HG03196 (cell line): ENCODE measurements around the gene RNU5B-1.

Source experiments
- ATAC-seq: cut with Tn5 transposase; IDR thresholded peaks from one replicate; pipeline ENCODE4 v1.9.1; 2021; ENCODE audit not compliant: unreplicated experiment

The RNU5B-1 gene

DNA sequence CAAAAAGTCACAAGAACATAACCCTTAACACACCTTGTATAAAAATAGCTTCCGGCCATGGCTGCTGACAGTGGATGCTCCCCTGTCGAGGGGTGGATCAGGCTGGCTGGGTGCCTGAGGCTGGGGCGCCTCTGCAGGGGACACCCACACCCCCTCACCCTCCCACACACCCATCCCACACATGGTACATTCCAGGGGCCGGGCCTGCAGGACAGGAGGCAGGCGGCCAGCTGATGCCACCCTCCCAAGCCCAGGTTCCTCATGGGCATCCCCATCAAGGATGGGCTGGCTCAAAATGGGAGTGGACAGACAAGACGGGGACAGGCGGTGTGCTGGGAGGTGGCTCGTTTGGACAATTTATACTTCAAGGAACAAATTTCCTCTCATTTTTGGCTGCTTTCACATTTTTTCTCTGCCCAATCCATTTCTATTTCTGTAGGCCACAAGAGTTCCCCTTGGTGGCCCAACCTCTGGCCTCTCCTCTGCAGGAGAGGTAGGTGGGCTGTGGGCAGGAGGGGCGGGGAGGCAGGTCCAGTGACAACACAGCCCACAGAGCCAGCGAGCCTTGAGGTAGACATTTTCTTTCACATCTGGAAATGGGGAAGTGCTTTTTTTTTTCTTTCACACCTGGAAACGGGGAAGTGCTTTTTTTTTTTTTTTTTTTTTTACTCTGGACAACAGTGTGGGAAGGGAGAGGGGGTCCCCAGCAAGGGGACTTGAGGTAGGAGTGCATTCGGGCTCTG is 23.3 kb downstream of the RNU5B-1 start:
- ATAC-seq: no peak

DNA sequence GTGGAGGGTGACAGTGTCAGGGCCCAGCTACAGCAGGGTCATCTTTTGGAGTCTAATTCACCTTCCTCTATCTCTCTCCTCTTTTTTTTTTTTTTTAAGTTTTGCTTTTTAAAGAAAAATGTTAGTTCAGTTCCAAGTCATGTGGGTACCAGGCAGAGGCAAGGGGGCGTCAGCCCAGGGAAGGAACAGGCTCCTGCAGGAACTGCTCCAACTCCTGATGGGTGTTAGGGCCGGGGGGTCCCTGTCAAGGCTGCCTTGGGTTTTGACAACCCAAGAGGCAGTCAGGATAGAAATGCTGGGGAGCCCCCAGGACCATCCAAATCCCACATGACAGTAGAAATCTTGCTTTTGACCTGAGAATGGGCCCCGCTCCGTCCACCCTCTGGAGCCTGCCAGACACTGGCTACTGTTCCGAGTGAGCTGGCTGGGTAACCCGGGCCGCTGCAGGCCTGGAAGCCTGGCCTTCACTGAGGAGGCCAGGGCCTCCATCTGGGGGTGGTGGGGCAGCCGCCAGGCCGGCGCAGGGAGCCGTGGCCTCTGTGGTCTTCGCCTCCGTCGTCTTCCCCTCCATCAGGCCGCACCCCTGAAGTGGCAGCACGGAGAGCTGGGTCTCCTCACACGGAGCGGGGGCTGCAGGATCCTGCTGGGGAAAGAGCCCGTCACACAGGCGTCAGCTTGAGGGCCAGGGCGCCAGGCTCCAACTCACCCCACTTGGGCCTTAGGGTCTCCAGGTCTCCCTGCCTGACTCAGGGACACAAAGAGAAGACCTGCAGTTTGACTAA is 24.2 kb downstream of the RNU5B-1 start:
- ATAC-seq: no peak

GRCh38 chr15:65329288-65329983 is 25.0 kb downstream of the RNU5B-1 start:
- ATAC-seq: no peak

DNA sequence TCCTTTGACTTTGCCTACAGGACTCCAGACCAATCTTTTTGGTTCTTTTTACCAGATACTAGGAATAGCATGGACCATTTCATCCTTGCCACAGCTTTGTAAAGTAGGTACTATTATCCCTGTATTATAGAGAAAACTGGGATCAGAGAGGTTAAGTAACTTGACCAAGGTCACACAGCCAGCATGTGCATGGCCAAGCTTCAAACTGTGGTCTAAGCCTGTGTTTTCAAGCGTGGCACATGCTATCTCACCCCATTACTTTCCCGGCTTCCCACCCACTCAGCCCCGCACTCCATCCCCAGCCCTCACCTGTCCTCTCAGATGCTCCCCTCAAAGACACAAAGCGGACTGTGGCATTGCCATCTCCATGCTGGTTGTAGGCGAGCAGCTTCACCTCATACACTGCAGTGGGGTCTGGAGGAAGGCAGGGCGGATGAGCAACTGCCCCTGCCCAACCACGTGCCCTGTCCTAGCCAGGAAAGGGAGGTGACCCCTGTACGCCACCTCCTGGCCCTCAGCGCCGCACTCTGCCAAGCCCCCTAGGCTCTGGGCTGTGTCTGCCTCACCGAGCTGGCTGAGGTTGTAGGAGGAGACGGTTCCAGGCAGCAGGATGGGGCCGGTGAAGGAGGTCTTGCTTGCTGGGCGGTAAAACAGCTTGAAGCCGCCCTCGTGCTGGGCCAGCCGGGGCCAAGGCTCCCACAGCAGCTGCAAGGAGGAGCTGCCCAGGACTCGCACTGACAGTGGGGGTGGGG is 25.7 kb downstream of the RNU5B-1 start:
- no peak for ATAC-seq

GRCh38 chr15:65330934-65331645 is 26.6 kb downstream of the RNU5B-1 start:
- ATAC-seq: no peak

GRCh38 chr15:65331811-65332210 is 27.3 kb downstream of the RNU5B-1 start:
- ATAC-seq: no peak

DNA sequence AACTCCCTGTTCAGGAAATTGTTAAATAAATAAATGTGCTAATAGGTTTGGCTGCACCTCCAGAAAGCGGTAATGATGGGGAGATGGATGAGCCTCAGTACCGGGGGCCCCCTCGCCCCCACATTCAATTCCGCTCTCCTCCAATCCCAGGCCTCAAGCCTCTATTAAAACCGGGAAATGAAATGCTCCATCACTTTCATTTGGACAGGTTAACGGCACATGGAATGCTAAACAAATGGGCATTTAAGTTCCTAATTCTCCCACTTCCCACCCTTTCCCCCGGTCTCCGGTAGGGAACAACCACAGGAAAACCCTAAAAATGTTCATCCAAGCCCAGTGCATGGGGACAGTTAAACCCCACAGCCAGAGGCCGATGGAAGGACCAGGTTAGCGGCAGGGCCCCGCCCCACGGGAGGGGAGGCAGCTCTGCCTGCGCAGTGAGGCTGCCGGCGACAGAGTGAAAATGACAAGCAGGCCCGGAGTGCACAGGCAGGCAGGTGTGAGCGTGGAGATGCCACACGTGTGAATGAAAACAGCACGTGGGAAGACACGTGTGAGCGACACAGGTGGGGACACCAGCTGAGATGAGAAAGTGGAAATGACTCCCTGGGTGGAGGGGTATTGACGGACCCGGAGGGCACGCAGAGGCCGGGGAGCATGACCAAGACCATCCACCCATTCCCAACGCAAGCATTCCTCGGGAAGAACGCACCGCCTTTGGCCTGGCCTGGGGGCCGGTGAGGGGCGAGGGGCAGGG is 28.1 kb downstream of the RNU5B-1 start:
- no peak for ATAC-seq

- no peak for ATAC-seq
Observed at GRCh38 chr15:65333148-65333820, 28.8 kb downstream of the RNU5B-1 start.

DNA sequence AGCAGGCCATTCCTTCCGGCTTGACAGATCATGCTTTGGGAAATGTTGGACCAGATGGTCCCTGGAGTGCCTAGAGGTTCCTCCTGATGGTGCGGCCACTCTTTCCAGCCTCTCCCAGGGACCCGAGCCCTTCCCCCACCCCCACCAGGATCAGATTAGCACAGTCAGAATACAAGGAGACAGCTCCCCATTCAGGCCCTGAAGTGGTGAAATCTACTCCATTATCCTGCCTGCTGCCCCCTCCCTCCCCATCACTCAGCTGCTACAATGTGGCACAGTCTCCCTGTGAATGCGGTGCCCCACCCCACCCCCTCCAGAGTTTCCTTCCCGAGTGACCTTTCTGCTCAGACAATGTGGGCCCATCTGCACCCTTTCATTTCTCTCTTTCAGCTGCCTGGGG is 29.4 kb downstream of the RNU5B-1 start:
- no peak for ATAC-seq

DNA sequence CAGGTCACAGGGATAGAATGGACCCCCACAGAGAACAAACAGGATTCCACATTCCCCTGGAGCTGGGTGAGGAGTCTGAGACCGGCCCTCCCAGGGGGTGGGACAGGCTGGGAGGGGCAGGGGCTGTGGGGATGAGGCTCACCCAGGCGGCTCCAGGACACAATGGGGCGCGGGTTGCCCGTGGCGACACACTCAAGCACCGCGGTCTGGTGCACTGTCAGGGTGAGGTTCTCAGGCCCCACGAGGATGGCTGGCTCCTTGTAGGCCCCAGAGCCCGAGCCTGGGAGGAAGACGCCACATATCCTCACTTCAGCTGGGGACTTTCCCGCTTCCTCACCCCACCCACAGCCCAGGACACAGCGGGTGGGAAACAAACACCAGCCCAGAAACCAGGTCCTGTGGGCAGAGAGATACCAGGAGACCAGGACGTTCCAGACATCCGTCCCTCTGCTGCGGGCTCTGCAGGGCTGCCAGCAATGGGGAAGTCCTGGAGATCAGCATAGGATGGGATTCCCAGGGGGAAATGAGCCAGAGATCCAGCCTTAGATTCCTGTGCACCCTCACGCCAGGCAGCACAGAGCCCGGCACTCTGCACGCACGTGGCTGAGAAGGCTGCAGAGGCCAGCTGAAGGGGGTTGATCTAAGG is 30.2 kb downstream of the RNU5B-1 start:
- no peak for ATAC-seq

- ATAC-seq: no peak
Observed at GRCh38 chr15:65335278-65336055, 31.0 kb downstream of the RNU5B-1 start.

GRCh38 chr15:65336493-65337435 is 32.3 kb downstream of the RNU5B-1 start:
- ATAC-seq: no peak

DNA sequence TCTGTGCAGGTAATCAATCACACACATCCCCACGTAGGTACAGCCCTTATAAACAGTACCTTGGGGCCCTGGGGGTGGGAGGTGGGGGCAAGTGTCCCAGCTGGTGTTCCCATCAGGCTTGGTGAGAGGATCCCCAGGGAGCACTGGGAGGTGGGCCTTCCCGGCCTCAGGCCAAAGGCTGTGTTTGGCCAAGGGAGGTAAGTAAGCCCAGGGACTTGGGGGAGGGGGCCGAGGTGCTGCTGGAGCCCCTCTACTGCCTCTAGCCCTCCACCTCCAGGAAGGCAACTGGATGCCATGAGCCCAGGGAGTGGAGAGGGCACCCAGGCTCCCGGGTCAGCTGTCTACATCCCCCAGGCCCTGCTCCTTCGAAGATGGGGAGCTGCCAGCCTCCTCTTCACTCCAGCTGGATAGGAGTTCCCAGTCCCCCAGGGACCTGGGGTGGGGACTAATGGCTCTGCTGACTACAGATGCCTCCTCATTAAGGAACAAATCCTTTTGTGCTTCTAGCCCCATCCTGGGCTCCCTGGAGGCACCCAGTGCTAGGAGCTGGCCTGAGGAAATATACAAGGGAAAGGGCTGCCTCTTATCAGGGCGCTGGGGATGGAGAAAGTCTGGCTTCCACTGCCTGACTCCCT is 33.1 kb downstream of the RNU5B-1 start:
- no peak for ATAC-seq

- no peak for ATAC-seq
Observed at GRCh38 chr15:65338366-65338765, 33.9 kb downstream of the RNU5B-1 start.

DNA sequence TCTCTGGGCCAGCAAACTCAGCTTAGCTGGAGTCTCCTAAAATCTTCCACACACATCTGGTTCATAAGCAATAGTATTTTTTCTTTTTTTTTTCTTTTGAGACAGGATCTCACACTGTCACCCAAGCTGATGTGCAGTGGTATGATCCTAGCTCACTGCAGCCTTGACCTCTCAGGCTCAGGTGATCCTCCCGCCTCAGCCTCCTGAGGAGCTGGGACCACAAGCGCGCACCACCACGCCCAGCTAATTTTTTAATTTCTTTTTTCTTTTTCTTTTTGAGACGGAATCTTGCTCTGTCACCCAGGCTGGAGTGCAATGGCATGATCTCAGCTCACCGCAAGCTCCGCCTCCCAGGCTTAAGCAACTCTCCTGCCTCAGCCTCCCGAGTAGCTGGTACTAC is 34.3 kb downstream of the RNU5B-1 start:
- ATAC-seq: no peak

GRCh38 chr15:65339416-65339815 is 34.9 kb downstream of the RNU5B-1 start:
- ATAC-seq: no peak
